Subcutaneous adipose tissue (tissue), 4 donors: ENCODE measurements around the gene NIPSNAP3A. TPM values are rescaled to one million over a fixed set of nuclear protein-coding genes. Genes with fewer than 3 reads are reported as not detected.

Experiments used
- total RNA-seq, 4 donors: library from RNA; depleted of rRNA; stranded (reverse); fragments of >200 nt; gene quantifications; one replicate each; pipeline ENCODE4 v1.1.0, GENCODE V29; 2016
- TF ChIP-seq, protein P1 (sequence below): fragments of 450-650 bp; IDR thresholded peaks from one replicate; pipeline ENCODE4 v1.5.1; 2016; ENCODE audit warnings: low read depth, mild to moderate bottlenecking, control low read depth, antibody characterized with exemption, moderate library complexity

The NIPSNAP3A gene
- total RNA-seq, 4 donors from 2014 or later, result 39.8 to 51.0 (median 42.5) TPM

- TF ChIP-seq, protein P1, sequence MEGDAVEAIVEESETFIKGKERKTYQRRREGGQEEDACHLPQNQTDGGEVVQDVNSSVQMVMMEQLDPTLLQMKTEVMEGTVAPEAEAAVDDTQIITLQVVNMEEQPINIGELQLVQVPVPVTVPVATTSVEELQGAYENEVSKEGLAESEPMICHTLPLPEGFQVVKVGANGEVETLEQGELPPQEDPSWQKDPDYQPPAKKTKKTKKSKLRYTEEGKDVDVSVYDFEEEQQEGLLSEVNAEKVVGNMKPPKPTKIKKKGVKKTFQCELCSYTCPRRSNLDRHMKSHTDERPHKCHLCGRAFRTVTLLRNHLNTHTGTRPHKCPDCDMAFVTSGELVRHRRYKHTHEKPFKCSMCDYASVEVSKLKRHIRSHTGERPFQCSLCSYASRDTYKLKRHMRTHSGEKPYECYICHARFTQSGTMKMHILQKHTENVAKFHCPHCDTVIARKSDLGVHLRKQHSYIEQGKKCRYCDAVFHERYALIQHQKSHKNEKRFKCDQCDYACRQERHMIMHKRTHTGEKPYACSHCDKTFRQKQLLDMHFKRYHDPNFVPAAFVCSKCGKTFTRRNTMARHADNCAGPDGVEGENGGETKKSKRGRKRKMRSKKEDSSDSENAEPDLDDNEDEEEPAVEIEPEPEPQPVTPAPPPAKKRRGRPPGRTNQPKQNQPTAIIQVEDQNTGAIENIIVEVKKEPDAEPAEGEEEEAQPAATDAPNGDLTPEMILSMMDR, result no peak
Measured at GRCh38 chr9:104783588-104783987, 36.1 kb downstream of the NIPSNAP3A start.

GRCh38 chr9:104784098-104784497 is 36.6 kb downstream of the NIPSNAP3A start:
- TF ChIP-seq, protein P1, result no peak

GRCh38 chr9:104786293-104786692 is 38.8 kb downstream of the NIPSNAP3A start:
- TF ChIP-seq, protein P1, result no peak

DNA sequence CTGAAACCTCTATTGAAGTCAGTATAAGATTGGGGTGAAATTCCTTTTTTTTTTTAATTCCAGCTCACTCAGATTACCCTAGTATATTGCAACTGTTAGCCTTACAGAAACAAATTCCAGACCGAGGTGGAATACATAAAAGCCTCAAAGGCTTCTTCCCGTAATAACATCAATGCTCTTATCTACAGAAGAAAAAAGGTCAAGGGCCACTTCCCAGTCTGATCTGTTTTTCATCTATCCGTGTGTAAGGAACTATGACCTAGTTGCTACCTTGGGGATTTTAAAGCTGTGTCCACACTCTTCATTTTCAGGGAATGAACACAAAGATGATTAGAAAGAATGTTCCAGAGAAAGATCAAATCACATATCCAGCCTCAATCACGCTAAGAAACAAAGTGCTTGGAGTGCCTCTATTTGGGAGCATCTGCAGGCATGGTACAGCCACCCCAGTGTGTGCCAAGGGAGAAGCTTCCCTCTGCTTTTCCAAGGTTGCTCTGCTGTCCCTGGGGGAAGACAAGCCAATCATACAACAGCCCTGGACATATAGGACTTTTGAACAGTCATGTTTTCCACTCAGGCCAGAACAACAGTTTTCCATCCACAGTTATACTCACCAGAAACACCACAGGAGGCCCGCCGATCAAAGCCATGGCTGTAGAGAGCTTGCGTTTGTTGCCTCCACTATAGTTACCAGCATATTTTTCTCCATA is 40.0 kb downstream of the NIPSNAP3A start:
- TF ChIP-seq, protein P1, result no peak

GRCh38 chr9:104788251-104788650 is 40.8 kb downstream of the NIPSNAP3A start:
- TF ChIP-seq, protein P1, result no peak

- TF ChIP-seq, protein P1, result no peak
Measured at GRCh38 chr9:104794070-104794469, 46.6 kb downstream of the NIPSNAP3A start.

DNA sequence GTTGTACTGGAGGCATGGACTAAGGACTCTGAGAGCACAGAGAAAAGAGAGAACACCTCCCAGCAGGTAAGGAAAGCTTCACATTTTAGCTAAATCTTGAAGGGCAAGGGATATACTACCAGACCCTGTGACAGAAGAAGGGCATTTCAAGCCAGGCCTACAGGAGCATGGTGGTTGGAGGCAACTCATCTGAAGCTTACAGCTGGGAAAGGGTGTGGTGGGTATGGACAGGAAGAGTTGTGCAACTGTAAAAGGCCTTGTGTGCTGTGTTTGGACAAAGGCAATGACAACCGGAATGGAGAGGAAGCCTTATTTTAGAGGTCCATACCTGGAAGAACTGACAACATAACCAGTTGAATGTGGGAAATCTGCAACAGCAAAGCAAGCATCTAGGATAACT is 47.6 kb downstream of the NIPSNAP3A start:
- TF ChIP-seq, protein P1, result no peak
